SK-N-SH treated with all-trans-retinoic acid at 6 μM for 48 hours (cell line): Measurements from ENCODE around the gene PTBP1.

Experiments
- ARNTL ChIP-seq: fragments of 450-650 bp; formaldehyde crosslinking; IDR thresholded peaks from 2 replicates; pipeline ENCODE4 v1.5.0; 2020; ENCODE audit warnings: low read depth, mild to moderate bottlenecking, moderate library complexity, borderline replicate concordance
- CSDC2 ChIP-seq: fragments of 250-450 bp; sonication (Bioruptor Pico); IDR thresholded peaks from 2 replicates; pipeline ENCODE4 v1.5.0; 2020; ENCODE audit warnings: mild to moderate bottlenecking, moderate library complexity
- ESRRG ChIP-seq: fragments of 250-450 bp; sonication (Bioruptor Pico); IDR thresholded peaks from 2 replicates; pipeline ENCODE4 v1.6.1; 2021; ENCODE audit warnings: mild to moderate bottlenecking
- GLIS3 ChIP-seq: fragments of 250-450 bp; sonication (Bioruptor Pico); IDR thresholded peaks from 2 replicates; pipeline ENCODE4 v1.5.0; 2020; ENCODE audit warnings: mild to moderate bottlenecking, moderate library complexity
- PATZ1 ChIP-seq: fragments of 250-450 bp; sonication (Bioruptor Pico); IDR thresholded peaks from 2 replicates; pipeline ENCODE4 v1.8.0; 2020; ENCODE audit warnings: mild to moderate bottlenecking, moderate library complexity, borderline replicate concordance
- RARB ChIP-seq: fragments of 250-450 bp; sonication (Bioruptor Pico); IDR thresholded peaks from 2 replicates; pipeline ENCODE4 v1.8.0; 2021; ENCODE audit warnings: mild to moderate bottlenecking, moderate library complexity
- SNAI2 ChIP-seq: fragments of 250-450 bp; sonication (Bioruptor Pico); IDR thresholded peaks from 2 replicates; pipeline ENCODE4 v1.5.0; 2020; ENCODE audit warnings: mild to moderate bottlenecking, moderate library complexity
- TCF4 ChIP-seq: fragments of 250-450 bp; sonication (Bioruptor Pico); IDR thresholded peaks from 2 replicates; pipeline ENCODE4 v1.8.0; 2021; ENCODE audit warnings: mild to moderate bottlenecking, moderate library complexity, borderline replicate concordance
- TOX ChIP-seq: fragments of 250-450 bp; sonication (Bioruptor Pico); IDR thresholded peaks from 2 replicates; pipeline ENCODE4 v1.8.0; 2021; ENCODE audit warnings: mild to moderate bottlenecking, moderate library complexity, borderline replicate concordance
- TSHZ2 ChIP-seq: fragments of 250-450 bp; sonication (Bioruptor Pico); IDR thresholded peaks from 2 replicates; pipeline ENCODE4 v1.5.0; 2020; ENCODE audit warnings: mild to moderate bottlenecking, moderate library complexity
- ZFP3 ChIP-seq: fragments of 250-450 bp; sonication (Bioruptor Pico); IDR thresholded peaks from 2 replicates; pipeline ENCODE4 v1.5.0; 2020; ENCODE audit warnings: mild to moderate bottlenecking, moderate library complexity
- ZNF70 ChIP-seq: fragments of 450-650 bp; formaldehyde crosslinking; IDR thresholded peaks from 2 replicates; pipeline ENCODE4 v1.5.0; 2020; ENCODE audit warnings: mild to moderate bottlenecking, moderate library complexity
- ZNF8 ChIP-seq: fragments of 450-650 bp; formaldehyde crosslinking; IDR thresholded peaks from 2 replicates; pipeline ENCODE4 v1.5.0; 2020; ENCODE audit warnings: mild to moderate bottlenecking, moderate library complexity

GRCh38 chr19:796692-797527 is at the start of gene PTBP1:
- TF ChIP-seq TOX (CRISPR knock-in tag) (no peak), ARNTL (CRISPR knock-in tag) (peak; percentile 93), ZNF8 (CRISPR knock-in tag) (no peak), GLIS3 (CRISPR knock-in tag) (no peak), CSDC2 (CRISPR knock-in tag) (peak; percentile 67; the same call in 1 of the 2 replicates), SNAI2 (peak; percentile 33; the same call in 1 of the 2 replicates), TCF4 (no peak), ESRRG (no peak), PATZ1 (CRISPR knock-in tag) (no peak), RARB (CRISPR knock-in tag) (no peak), ZFP3 (CRISPR knock-in tag) (peak; percentile 29; the same call in 1 of the 2 replicates), TSHZ2 (CRISPR knock-in tag) (peak; percentile 96), ZNF70 (no peak)
